GM19099 (cell line): ENCODE data around the gene NUDT8.
A peak's percentile ranks its signal among the peaks of the same experiment; 100 is the strongest.

Experiments used
- POLR2A ChIP-seq: IDR thresholded peaks from 3 replicates; pipeline ENCODE4 v1.6.1; 2011; ENCODE audit warnings: low read depth; ENCODE audit not compliant: insufficient read length; ENCODE audit errors: extremely low read depth

The NUDT8 gene

DNA sequence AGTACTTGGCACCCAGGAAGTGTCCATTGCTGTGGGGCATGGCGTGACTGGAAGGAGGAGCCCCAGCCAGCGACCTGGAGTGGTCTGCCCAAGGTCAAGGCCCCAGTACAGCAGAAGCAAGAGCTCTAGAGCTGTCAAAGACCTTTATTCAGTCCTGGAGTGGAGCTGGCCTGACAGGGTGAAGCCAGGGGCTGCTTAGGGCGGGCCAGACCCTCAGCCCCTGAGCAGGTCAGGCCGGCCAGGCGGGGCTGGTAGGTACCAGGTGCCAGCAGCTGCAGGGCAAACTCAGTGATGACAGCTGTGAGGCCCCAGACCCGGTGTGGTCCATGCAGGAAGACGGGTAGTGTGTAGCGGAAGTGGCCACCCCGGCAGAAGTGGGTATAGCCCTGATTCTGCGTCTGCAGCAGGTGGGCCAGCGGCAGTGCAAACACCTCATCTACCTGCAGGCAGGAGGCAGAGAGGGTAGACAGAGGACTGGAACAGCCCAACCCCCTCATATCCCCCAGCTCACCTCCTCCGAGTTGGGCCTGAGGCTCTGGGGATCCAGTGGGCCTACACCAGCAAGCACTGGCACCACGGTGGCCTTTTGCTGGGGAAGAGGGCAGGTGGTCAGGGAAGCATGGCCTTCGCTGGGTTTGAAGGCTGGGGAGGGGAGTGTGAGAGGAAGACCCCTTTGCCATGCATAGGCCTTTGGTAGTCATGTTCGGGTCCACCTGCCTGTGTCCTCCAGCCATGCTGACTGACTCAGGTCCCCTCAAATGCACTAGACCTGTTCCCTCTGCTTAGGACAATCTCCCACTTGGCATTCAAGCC lies 1.7 kb downstream of the NUDT8 start:
- no peak for TF ChIP-seq POLR2A

DNA sequence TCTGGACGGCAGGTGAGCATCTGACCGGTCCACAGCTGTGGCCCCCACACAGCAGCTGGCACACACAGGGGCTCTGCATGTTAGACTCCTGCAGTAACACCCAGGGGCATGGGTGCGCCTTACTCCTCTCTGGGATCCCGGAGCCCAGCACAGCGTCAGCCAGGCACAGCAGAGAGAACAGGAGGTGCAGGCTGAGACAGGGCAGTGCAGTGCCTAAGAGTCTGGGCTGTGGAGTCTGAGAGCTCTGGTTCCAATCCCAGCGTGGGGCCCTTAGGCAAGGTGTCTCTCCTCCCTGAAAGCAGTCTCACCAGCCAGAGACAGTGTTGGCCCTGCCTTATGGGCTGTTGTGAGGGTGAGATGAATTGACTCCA lies 2.3 kb downstream of the NUDT8 start:
- TF ChIP-seq POLR2A, result no peak

DNA sequence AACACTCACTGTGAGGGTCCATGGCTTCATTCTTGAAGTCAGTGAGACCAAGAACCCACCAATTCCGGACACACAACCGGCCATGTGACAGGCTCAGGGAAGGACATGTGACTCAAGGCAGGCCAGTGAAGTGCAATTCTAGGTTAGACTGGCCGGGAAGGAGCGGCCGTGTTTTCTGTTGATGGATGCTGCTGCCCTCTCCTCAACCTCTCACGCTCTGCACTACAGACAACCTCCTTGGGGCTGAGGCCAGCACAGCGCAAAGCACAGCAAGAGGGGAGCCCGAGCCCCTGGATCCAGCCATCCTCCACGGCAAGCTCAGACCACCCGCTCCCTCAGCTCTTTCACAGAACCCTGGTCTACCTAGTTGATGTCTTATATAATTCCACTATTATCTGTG lies 2.8 kb downstream of the NUDT8 start:
- TF ChIP-seq POLR2A, result no peak

DNA sequence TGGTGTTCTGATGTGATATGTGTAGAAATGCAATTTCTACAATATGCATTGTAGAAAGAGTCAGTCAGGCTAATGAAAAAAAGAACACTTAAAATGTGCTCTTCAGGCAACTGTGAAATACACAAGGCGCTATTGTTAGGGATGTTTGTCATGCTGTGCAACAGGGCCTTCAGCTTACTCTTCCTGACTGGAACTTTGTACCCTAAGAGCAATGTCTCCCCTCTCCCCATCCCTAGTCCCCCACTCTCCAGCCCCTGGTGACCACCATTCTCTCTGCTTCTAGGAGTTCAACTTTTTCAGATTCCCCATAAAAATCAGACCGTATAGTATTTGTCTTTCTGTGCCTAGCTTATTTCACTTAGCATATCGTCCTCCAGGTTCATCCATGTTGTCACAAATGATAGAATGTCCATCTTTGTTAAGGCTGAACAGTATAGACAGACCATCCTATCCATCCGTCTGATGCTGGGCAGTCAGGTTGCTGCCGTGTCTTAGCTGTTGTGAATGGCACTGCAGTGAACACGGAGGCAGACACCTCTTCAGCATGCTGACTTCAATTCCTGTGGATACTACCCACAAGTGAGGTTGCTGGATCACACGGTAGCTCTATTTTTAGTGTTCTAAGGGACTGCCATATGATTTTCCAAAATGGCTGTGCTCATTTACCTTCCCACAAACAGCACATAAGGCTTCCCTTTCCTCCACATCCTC lies 12.3 kb downstream of the NUDT8 start:
- TF ChIP-seq POLR2A, result no peak

DNA sequence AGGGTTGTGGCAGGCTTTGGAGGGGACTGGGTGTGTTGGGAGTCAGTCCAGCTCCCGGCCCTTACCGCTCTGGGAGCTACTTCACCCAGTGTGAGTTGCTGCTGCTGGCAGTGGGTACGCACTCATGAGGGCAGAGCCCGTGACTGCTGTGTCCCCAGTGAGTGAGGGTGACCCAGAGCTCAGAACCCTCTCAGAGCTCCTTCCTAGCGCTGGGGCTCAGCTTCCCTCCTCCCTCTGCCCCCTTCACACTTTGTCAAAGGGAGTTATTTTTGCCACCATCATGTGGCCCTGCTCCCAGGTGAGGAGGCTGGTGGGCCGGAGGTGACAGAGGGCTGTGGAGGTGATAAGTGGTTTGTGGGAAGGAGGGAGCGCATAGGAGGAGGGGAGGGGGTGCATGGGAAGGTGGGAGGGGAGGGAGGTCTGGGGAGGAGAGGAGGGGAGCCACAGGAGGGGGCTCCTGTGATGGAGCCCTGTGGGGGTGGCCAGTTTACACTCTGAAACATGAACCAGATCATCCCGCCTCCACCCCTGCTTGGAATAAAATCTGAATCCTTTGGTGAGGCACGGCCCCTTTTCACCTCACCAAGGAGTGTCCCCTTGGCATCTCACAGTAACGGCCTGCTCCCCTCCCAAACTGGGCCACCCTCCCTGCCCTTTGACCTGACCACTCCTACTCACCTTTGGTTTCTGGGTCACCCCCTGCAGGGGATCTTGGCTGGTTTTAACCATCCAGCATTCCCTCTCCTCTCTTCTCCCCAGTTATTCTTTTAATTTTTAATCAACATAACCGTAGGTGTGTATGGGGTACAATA lies 13.1 kb downstream of the NUDT8 start:
- no peak for TF ChIP-seq POLR2A

DNA sequence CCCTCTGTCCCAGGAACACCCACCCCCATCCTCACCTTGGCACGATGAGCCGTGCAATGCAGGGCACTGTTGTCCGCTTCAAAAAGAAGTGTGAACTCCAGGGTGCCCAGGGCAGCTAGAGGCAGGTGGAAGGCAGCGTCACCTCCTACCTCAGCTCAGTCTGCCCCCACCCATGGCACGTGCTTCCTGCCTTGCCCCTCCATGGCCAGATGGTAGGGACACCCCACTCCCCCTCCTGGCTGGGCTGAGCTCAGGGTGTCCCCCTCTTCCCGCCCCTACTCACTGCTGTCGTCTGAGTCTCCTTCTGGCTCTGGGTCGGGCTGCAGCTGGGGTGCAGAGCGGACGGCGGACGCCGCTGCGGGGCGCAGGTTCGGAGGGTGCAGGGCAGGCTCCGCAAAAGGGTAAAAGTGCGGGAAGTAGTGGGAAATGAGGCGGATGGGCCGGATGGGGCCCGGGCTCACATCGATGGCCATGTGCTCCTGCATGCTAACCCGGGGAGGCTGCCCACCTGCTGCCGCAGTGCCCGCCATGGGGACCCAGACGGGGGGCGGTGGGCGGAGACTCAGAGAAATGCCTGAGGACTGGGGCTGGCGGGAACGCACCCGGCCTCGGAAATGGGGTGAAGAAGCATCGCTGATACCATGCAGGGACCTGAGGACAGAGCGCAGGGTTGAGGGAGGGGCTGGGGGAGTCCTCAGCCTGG lies 13.9 kb downstream of the NUDT8 start:
- TF ChIP-seq POLR2A, result no peak

DNA sequence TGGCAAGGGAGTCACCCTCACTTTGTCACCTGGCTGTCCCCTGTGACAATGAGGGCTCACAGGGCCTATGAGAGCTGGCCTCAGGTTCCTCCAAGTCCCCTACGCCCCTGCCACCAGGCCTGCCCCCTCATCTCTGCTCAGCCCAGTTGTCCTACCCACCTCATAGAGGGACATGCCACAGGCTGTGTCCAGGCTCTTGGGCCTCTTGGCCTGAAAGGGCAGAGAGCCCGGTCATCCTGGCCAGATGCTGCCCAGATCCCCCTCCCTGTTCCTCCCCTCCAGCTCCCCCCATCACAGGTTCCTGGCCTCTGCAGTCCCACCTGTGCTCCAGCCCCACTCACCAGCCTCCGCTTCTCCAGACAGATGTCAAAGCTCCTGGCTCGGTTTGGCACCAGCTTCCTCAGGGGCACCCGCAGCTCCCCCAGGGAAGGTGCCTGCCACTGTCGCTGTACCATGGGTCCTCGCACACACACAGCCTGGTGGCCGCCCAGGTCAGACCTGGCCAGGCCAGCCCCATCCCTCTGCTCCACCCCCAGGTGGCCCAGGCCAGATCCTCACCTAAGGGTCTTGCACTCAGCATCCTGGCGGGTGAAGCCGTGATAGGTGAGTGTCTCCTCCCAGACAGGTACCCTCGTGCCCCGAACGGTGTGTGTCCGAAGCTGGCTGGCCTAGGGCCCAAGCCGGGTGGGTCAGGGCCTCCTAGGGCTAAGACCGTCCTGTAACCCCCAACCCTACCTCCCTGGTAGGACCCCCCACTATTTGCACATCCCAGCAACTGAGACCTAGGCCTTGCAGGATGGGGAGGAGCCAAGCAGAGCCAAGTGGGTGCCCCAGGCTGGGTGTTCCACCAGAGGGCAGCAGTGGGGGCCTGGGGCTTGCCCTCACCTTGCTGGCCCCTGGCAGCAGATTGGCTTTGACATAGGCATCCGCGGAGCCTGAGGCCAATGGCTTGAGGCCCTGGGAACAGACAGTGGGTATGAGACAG lies 14.7 kb downstream of the NUDT8 start:
- no peak for TF ChIP-seq POLR2A

DNA sequence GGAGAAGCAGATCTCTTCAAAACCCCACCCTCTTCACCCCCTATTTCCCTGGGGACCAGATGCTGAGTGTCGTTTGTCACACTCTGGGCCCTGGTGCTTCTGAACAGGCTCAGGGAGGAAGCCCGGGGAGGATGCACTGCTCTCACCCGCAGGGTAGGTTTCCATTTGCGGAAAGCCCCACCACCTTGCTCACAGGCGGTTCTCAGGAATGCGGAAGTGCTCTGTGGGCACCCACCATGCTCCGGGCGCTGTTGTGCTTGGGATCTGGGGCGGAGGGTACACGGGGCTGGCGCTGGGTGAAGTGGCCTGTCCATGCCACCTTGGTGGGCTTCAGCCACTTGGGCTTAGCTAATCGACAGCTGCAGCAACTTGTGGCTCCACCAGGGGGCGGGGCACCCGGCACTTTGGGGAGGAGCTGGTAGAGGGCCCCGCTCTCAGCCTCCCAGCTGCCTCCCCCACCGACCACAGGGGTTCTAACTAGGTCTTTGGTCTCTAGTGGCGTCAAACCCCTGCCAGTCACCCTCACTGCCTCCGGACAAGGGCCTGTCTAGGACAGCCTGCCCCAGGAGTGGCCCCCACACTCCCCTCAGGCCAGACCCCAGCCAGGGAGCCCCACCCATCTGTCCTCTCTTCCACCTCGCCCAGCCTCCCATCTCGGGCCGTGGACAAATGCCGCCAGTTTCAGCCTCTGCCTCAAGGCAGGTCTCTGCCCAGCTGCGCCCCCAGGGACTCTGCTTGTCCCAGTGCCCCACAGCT lies 15.6 kb downstream of the NUDT8 start:
- peak; percentile 73 for TF ChIP-seq POLR2A

DNA sequence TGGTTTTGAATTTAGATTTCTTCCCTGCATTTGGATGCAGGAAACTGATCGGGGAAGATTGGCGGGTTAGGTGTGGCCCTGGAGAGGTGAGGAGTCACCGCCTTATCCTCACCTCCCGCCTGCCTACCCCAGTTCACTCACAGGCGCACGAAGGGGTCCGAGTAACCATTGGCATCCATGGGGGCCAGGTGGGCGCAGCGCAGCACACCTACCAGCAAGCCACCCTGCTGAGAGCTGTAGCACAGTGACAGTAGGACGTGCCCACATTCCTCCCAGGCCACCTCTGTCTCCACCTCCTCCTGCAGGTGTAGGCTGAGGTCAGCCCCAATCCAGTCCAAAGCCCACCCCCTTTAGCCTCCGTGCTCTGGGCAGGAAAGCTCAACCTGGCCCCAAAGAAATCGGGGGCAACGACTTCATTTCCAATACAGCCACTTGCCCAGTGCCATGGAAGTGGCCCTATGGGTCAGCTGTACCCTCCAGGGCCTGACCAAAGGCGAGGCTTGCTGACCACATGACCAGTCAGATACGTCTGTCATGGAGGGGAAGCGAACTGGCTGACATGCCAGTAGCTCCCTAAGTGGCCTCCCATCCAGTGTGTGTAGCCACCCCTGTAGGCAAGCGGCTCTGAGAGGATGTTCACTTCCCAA lies 16.3 kb downstream of the NUDT8 start:
- TF ChIP-seq POLR2A, result no peak

DNA sequence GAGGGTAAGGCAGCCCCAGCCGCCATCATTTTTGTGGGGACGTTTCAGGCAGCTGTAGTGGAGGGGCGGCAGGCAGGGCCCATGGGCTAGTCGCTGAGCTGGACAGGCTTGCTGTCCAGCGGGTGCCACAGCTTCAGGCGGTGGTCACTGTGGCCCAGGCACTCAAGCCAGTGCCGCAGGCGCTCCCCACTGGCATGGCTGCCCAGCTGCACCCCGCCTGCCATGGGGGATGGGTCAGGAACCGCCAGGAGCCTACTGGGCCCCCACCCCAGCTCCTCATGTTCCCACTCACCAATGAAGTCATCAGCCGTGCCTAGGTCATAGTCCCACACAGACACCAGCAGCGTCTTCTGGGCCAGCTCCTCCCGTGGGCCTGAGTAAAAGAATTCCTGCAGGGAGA lies 17.0 kb downstream of the NUDT8 start:
- no peak for TF ChIP-seq POLR2A

DNA sequence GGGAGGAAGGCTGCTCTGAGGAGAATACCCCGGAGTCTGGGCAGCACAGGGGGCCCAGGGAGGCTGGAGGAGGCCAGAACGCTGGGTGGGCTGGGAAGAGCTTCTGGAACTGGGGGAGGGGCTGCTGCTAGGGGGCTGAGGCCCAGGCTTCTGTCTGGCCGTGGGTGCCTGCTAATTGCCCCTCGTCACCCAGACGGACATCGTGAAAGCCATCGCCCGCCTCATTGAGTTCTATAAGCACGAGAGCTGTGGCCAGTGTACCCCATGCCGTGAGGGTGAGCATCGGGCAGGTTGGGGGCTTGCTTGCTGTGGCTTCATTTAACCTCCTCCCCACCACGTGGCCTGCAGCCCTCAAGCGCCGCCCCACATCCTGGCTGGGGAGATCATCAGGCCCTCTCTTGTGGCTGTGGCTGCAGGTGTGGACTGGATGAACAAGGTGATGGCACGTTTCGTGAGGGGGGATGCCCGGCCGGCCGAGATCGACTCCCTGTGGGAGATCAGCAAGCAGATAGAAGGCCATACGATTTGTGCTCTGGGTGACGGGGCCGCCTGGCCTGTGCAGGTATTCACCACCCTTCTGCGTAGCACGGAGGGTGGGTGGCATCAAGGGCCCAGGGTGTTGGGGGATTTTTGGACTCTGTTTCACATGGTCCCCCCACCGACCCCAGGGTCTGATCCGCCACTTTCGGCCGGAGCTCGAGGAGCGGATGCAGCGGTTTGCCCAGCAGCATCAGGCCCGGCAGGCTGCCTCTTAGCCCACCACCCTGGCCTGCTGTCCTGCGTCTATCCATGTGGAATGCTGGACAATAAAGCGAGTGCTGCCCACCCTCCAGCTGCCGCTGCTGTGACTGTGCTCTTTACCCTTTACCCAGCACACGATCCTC lies 17.8 kb downstream of the NUDT8 start:
- no peak for TF ChIP-seq POLR2A

DNA sequence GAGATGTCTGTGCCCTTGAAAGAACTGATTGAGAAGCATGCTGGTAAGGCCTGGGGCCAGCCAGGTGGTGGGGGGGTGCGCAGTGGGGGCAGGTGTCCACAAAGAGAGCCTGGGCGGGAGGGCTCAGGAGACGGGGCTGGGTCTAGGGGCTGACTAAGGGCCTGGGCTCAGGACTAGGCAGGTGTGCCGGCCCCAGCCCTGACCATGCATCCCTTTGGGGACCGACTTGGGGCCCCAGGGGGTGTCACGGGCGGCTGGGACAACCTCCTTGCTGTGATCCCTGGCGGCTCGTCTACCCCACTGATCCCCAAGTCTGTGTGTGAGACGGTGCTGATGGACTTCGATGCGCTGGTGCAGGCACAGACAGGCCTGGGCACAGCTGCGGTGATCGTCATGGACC lies 18.6 kb downstream of the NUDT8 start:
- TF ChIP-seq POLR2A, result no peak

DNA sequence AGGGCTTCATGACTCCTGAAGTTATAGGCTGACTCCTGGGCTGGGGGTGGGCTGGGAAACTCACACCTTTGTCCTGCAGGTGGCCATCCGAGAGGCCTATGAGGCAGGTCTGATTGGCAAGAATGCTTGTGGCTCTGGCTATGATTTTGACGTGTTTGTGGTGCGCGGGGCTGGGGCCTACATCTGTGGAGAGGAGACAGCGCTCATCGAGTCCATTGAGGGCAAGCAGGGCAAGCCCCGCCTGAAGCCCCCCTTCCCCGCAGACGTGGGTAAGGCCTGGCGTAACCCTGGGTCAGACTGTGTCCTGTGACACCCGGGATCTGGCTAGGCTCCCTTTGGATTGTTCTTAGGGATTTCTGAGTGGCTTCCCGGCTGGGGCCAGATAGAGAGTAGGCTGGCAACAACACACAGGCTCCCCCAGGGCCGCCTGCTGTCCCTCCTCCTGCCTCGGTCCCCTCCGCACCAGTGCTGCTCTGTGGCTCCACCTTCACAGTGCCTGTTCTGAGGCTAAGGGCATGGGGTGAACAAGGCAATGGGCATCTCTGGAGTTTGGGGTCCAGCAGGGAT lies 19.4 kb downstream of the NUDT8 start:
- no peak for TF ChIP-seq POLR2A
